GM23338 (cell line): ENCODE results near the gene CORO2A. TPM values are rescaled to one million over a fixed set of nuclear protein-coding genes. Genes with fewer than 3 reads are reported as not detected.

Experiments used
- ATAC-seq: fragments of 200-7000 bp; cut with Tn5 transposase; 3 replicates; pipeline ENCODE4 v1.9.1; 2020
- DNase-seq: peaks from one replicate; pipeline ENCODE4 v3.0.0-alpha.2; 2015; ENCODE audit warnings: low spot score
- H2AFZ ChIP-seq: fragments of 200-600 bp; sonication (generic); 2 replicates; pipeline ENCODE4 v1.8.0; 2016; ENCODE audit warnings: antibody characterized with exemption, mild to moderate bottlenecking, moderate library complexity
- H3F3A ChIP-seq: fragments of 200-600 bp; sonication (generic); replicated peaks from 2 replicates; pipeline ENCODE4 v1.8.0; 2017; ENCODE audit warnings: antibody characterized with exemption, mixed run types, low read depth
- H3K27ac ChIP-seq: fragments of 200-600 bp; sonication (generic); 2 replicates; pipeline ENCODE4 v1.6.1; 2016; ENCODE audit warnings: low read depth
- H3K27me3 ChIP-seq: fragments of 200-600 bp; sonication (generic); 2 replicates; pipeline ENCODE4 v1.8.0; 2016; ENCODE audit warnings: mild to moderate bottlenecking, mixed run types, moderate library complexity; ENCODE audit not compliant: insufficient read depth
- H3K36me3 ChIP-seq: fragments of 200-600 bp; sonication (generic); 2 replicates; pipeline ENCODE4 v1.8.0; 2016; ENCODE audit warnings: mild to moderate bottlenecking; ENCODE audit not compliant: insufficient read depth
- H3K4me1 ChIP-seq: fragments of 200-600 bp; sonication (generic); 2 replicates; pipeline ENCODE4 v1.8.0; 2016; ENCODE audit warnings: mild to moderate bottlenecking, moderate library complexity; ENCODE audit not compliant: insufficient read depth
- H3K4me2 ChIP-seq: fragments of 200-600 bp; sonication (generic); 2 replicates; pipeline ENCODE4 v1.7.1; 2017; ENCODE audit warnings: mixed run types
- H3K4me3 ChIP-seq: fragments of 200-600 bp; sonication (generic); 2 replicates; pipeline ENCODE4 v1.6.1; 2016; ENCODE audit warnings: mixed run types
- H3K79me2 ChIP-seq: fragments of 200-600 bp; sonication (generic); replicated peaks from 2 replicates; pipeline ENCODE4 v1.8.0; 2017; ENCODE audit warnings: mild to moderate bottlenecking; ENCODE audit not compliant: insufficient read depth
- H3K9me2 ChIP-seq: fragments of 200-600 bp; sonication (generic); 2 replicates; pipeline ENCODE4 v1.8.0; 2017; ENCODE audit not compliant: insufficient read depth
- H4K20me1 ChIP-seq: fragments of 200-600 bp; sonication (generic); replicated peaks from 2 replicates; pipeline ENCODE4 v1.8.0; 2017; ENCODE audit warnings: mild to moderate bottlenecking; ENCODE audit not compliant: insufficient read depth
- H3K27ac Mint-ChIP-seq: 2 replicates; pipeline ENCODE4 v1.8.0; 2020; ENCODE audit warnings: inconsistent platforms, mild to moderate bottlenecking, moderate library complexity, mixed read lengths
- H3K27me3 Mint-ChIP-seq: 3 replicates; pipeline ENCODE4 v1.8.0; 2022; ENCODE audit warnings: low read depth, mild to moderate bottlenecking, moderate library complexity, mixed read lengths, inconsistent platforms; ENCODE audit not compliant: insufficient read depth, poor library complexity
- H3K36me3 Mint-ChIP-seq: 3 replicates; pipeline ENCODE4 v1.8.0; 2021; ENCODE audit warnings: low read depth, mild to moderate bottlenecking, inconsistent platforms, moderate library complexity, mixed read lengths
- H3K4me1 Mint-ChIP-seq: 3 replicates; pipeline ENCODE4 v1.8.0; 2020; ENCODE audit warnings: mild to moderate bottlenecking, inconsistent platforms, mixed read lengths
- H3K4me3 Mint-ChIP-seq: 3 replicates; pipeline ENCODE4 v1.8.0; 2021; ENCODE audit warnings: moderate library complexity, mild to moderate bottlenecking, inconsistent platforms, mixed read lengths
- H3K9me3 Mint-ChIP-seq: 3 replicates; pipeline ENCODE4 v1.8.0; 2020; ENCODE audit warnings: moderate library complexity, mild to moderate bottlenecking, inconsistent platforms, mixed read lengths
- CREB1 ChIP-seq: fragments of 250-450 bp; sonication (Bioruptor Pico); IDR thresholded peaks from 2 replicates; pipeline ENCODE4 v1.5.0; 2020; ENCODE audit warnings: low read depth, mild to moderate bottlenecking, moderate library complexity
- EZH2 ChIP-seq: fragments of 200-600 bp; sonication (generic); IDR thresholded peaks from one replicate; pipeline ENCODE4 v1.8.0; 2017; ENCODE audit warnings: antibody characterized with exemption, mild to moderate bottlenecking, low read depth; ENCODE audit not compliant: unreplicated experiment
- EZH2phosphoT487 ChIP-seq: fragments of 200-600 bp; sonication (generic); IDR thresholded peaks from one replicate; pipeline ENCODE4 v1.8.1; 2018; ENCODE audit warnings: antibody characterized with exemption; ENCODE audit not compliant: unreplicated experiment
- JUNB ChIP-seq: IDR thresholded peaks from one replicate; pipeline ENCODE4 v1.6.1; 2016; ENCODE audit warnings: antibody characterized with exemption; ENCODE audit not compliant: unreplicated experiment
- NANOG ChIP-seq: IDR thresholded peaks from 2 replicates; pipeline ENCODE4 v1.6.1; 2016; ENCODE audit warnings: antibody characterized with exemption, borderline replicate concordance
- POLR2AphosphoS5 ChIP-seq: IDR thresholded peaks from 2 replicates; pipeline ENCODE4 v1.6.1; 2016; ENCODE audit warnings: antibody characterized with exemption, low read depth
- STAT1 ChIP-seq: IDR thresholded peaks from one replicate; pipeline ENCODE4 v1.6.1; 2016; ENCODE audit warnings: antibody characterized with exemption; ENCODE audit not compliant: unreplicated experiment
- polyA plus RNA-seq: library from polyadenylated mRNA; unstranded; fragments of >200 nt; fragmentation: Nextera tagmentation; extraction: Ambion mirVana; gene quantifications from 2 replicates; pipeline ENCODE4 v1.2.1, GENCODE V29; 2016
- total RNA-seq: library from RNA; depleted of rRNA; stranded (reverse); fragments of >200 nt; shearing (Covaris generic); gene quantifications from 2 replicates; pipeline ENCODE4 v1.2.3, GENCODE V29; 2014
- TF ChIP-seq, protein P1 (sequence below): IDR thresholded peaks from 2 replicates; pipeline ENCODE4 v1.6.1; 2016; ENCODE audit warnings: antibody characterized with exemption
- TF ChIP-seq, protein P2 (sequence below), 2 experiments: fragments of 200-600 bp in 1 of 2; sonication (generic) in 1 of 2; conservative IDR thresholded peaks; 2 replicates each; pipeline versions ENCODE4 v1.5.1 to v1.6.1; 2016 to 2017; ENCODE audit warnings: antibody characterized with exemption in 2 of 2, low read depth in 2 of 2, mild to moderate bottlenecking in 2 of 2, moderate library complexity in 1 of 2
- TF ChIP-seq, protein P3 (sequence below): fragments of 250-450 bp; sonication (Bioruptor Pico); IDR thresholded peaks from 2 replicates; pipeline ENCODE4 v1.5.0; 2020; ENCODE audit warnings: mild to moderate bottlenecking, moderate library complexity

Gene CORO2A
- total and polyA plus RNA-seq, 2 experiments from 2014 or later, result 12.9 to 27.6 TPM

GRCh38 chr9:98099898-98100297, 92.5 kb downstream of the CORO2A start (continued):
- TF ChIP-seq POLR2AphosphoS5 (no peak), EZH2 (no peak)
- TF ChIP-seq, protein P1, sequence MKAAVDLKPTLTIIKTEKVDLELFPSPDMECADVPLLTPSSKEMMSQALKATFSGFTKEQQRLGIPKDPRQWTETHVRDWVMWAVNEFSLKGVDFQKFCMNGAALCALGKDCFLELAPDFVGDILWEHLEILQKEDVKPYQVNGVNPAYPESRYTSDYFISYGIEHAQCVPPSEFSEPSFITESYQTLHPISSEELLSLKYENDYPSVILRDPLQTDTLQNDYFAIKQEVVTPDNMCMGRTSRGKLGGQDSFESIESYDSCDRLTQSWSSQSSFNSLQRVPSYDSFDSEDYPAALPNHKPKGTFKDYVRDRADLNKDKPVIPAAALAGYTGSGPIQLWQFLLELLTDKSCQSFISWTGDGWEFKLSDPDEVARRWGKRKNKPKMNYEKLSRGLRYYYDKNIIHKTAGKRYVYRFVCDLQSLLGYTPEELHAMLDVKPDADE, result no peak

GRCh38 chr9:98099346-98099745, 93.1 kb downstream of the CORO2A start:
- H3K9me3 Mint-ChIP-seq, result no peaks in the 10 kb centered on the region
- Histone ChIP-seq H3K27me3 (no peaks in the 10 kb centered on the region), H3K36me3 (peaks cover 8% of the 10 kb centered on the region; the same call in 1 of the 2 replicates), H3K4me3 (no peak overlapping the region), H3K4me1 (no peaks in the 10 kb centered on the region), H2AFZ (no peak overlapping the region), H3K27ac (no peak overlapping the region), H3K4me2 (no peak overlapping the region), H4K20me1 (no peaks in the 10 kb centered on the region), H3K79me2 (no peaks in the 10 kb centered on the region), H3F3A (no peaks in the 10 kb centered on the region), H3K9me2 (no peaks in the 10 kb centered on the region)
- TF ChIP-seq NANOG (no peak), EZH2phosphoT487 (no peak), POLR2AphosphoS5 (no peak)
- TF ChIP-seq, protein P2, sequence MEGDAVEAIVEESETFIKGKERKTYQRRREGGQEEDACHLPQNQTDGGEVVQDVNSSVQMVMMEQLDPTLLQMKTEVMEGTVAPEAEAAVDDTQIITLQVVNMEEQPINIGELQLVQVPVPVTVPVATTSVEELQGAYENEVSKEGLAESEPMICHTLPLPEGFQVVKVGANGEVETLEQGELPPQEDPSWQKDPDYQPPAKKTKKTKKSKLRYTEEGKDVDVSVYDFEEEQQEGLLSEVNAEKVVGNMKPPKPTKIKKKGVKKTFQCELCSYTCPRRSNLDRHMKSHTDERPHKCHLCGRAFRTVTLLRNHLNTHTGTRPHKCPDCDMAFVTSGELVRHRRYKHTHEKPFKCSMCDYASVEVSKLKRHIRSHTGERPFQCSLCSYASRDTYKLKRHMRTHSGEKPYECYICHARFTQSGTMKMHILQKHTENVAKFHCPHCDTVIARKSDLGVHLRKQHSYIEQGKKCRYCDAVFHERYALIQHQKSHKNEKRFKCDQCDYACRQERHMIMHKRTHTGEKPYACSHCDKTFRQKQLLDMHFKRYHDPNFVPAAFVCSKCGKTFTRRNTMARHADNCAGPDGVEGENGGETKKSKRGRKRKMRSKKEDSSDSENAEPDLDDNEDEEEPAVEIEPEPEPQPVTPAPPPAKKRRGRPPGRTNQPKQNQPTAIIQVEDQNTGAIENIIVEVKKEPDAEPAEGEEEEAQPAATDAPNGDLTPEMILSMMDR (conservative IDR thresholded peaks at IDR 0.05; ENCODE audit: low read depth in 2 of 2), result no peak
- H3K4me1 Mint-ChIP-seq, result peaks cover 9% of the 10 kb centered on the region
- DNase-seq, result no peak
- no peak overlapping the region for H3K27ac Mint-ChIP-seq
- peaks cover 5% of the 10 kb centered on the region; the same call in 1 of the 3 replicates for H3K36me3 Mint-ChIP-seq
- no peak overlapping the region for H3K4me3 Mint-ChIP-seq
- no peak for ATAC-seq
- peaks cover 10% of the 10 kb centered on the region for H3K27me3 Mint-ChIP-seq

DNA sequence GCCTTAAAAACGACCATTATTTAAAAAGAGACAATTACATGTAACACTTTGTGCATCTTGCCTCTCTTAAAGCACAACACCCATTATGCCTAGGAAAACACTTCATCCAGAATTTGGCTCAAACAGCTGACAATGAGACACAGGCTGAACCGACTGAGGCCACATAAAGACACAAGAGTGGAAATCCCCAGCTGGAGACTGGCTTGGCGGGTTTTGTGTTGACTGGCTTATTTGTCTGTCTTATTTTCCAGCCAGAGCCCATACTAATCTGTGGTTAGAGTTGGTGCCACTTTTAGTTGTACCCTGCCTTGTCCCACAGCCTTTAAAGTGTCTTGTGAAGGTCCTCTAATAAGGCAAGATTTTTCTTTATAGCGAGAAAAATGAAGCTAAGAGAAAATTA, 94.6 kb downstream of the CORO2A start:
- Mint-ChIP-seq H3K27ac (no peak overlapping the region), H3K4me3 (no peak overlapping the region), H3K27me3 (peaks cover 16% of the 10 kb centered on the region), H3K9me3 (no peaks in the 10 kb centered on the region), H3K4me1 (peaks cover 13% of the 10 kb centered on the region), H3K36me3 (peaks cover 5% of the 10 kb centered on the region; the same call in 1 of the 3 replicates)
- Histone ChIP-seq H3K79me2 (no peaks in the 10 kb centered on the region), H3K9me2 (no peaks in the 10 kb centered on the region), H3K4me3 (no peak overlapping the region), H2AFZ (no peak overlapping the region), H3K27ac (no peak overlapping the region), H3K36me3 (peaks cover 8% of the 10 kb centered on the region; the same call in 1 of the 2 replicates), H3K4me2 (no peak overlapping the region), H3K4me1 (no peaks in the 10 kb centered on the region), H3K27me3 (no peaks in the 10 kb centered on the region), H3F3A (no peaks in the 10 kb centered on the region), H4K20me1 (no peaks in the 10 kb centered on the region)
- no peak for ATAC-seq
- DNase-seq, result no peak
- TF ChIP-seq CREB1 (CRISPR knock-in tag), result no peak
- TF ChIP-seq STAT1, result no peak
- TF ChIP-seq, protein P3, sequence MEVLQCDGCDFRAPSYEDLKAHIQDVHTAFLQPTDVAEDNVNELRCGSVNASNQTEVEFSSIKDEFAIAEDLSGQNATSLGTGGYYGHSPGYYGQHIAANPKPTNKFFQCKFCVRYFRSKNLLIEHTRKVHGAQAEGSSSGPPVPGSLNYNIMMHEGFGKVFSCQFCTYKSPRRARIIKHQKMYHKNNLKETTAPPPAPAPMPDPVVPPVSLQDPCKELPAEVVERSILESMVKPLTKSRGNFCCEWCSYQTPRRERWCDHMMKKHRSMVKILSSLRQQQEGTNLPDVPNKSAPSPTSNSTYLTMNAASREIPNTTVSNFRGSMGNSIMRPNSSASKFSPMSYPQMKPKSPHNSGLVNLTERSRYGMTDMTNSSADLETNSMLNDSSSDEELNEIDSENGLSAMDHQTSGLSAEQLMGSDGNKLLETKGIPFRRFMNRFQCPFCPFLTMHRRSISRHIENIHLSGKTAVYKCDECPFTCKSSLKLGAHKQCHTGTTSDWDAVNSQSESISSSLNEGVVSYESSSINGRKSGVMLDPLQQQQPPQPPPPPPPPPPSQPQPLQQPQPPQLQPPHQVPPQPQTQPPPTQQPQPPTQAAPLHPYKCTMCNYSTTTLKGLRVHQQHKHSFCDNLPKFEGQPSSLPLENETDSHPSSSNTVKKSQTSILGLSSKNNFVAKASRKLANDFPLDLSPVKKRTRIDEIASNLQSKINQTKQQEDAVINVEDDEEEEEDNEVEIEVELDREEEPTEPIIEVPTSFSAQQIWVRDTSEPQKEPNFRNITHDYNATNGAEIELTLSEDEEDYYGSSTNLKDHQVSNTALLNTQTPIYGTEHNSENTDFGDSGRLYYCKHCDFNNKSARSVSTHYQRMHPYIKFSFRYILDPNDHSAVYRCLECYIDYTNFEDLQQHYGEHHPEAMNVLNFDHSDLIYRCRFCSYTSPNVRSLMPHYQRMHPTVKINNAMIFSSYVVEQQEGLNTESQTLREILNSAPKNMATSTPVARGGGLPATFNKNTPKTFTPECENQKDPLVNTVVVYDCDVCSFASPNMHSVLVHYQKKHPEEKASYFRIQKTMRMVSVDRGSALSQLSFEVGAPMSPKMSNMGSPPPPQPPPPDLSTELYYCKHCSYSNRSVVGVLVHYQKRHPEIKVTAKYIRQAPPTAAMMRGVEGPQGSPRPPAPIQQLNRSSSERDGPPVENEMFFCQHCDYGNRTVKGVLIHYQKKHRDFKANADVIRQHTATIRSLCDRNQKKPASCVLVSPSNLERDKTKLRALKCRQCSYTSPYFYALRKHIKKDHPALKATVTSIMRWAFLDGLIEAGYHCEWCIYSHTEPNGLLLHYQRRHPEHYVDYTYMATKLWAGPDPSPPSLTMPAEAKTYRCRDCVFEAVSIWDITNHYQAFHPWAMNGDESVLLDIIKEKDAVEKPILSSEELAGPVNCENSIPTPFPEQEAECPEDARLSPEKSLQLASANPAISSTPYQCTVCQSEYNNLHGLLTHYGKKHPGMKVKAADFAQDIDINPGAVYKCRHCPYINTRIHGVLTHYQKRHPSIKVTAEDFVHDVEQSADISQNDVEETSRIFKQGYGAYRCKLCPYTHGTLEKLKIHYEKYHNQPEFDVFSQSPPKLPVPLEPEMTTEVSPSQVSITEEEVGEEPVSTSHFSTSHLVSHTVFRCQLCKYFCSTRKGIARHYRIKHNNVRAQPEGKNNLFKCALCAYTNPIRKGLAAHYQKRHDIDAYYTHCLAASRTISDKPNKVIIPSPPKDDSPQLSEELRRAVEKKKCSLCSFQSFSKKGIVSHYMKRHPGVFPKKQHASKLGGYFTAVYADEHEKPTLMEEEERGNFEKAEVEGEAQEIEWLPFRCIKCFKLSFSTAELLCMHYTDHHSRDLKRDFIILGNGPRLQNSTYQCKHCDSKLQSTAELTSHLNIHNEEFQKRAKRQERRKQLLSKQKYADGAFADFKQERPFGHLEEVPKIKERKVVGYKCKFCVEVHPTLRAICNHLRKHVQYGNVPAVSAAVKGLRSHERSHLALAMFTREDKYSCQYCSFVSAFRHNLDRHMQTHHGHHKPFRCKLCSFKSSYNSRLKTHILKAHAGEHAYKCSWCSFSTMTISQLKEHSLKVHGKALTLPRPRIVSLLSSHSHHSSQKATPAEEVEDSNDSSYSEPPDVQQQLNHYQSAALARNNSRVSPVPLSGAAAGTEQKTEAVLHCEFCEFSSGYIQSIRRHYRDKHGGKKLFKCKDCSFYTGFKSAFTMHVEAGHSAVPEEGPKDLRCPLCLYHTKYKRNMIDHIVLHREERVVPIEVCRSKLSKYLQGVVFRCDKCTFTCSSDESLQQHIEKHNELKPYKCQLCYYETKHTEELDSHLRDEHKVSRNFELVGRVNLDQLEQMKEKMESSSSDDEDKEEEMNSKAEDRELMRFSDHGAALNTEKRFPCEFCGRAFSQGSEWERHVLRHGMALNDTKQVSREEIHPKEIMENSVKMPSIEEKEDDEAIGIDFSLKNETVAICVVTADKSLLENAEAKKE (CRISPR knock-in tag), result no peak
- no peak for TF ChIP-seq NANOG
- TF ChIP-seq EZH2phosphoT487, result no peak
- TF ChIP-seq JUNB, result no peak
- TF ChIP-seq POLR2AphosphoS5, result no peak
- no peak for TF ChIP-seq EZH2
